ENCODE data around the gene COL23A1. TPM values are rescaled to one million over a fixed set of nuclear protein-coding genes. Genes with fewer than 3 reads are reported as not detected.

The COL23A1 gene
- total and polyA plus RNA-seq, 2 experiments from 2014 or later, result 1.1 to 5.1 TPM

DNA sequence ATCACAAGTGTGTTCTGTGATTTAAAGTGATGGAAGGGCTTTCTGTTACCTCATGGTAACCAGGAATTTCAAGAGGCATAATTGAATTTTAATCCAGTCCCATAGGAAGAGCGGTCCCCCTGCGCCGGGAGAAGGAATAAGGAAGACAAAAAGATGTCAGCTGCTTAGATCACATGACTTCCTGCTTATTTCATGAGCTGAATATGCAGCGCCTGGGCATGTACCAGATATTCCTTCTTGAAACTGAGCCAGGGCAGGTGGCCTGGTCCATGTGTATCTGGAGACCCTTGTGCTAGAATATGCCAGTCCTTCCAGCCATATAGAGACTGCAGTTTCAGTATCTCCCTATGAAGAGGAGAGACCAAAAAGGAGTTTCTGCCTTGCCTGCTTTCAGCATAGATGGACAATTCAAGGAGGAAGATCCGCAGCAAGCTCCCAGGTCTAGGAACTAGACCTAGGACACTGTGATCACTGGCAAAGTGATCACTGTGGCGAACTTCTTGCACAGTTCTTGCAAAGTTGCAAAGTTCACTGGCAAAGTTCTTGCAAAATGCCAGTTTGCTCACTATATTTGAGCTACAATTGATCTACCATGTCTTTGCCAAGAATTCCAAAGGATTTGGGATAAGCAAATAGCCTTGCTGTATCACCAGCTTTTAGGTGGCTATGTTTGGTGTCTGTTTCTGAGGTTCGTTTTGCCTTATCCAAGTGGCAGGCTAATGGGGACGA, 254.7 kb downstream of the COL23A1 start:
- no peak for TF ChIP-seq EZH2 (IDR thresholded peaks at IDR 0.05; ENCODE audit: borderline replicate concordance)
- TF ChIP-seq, protein P1, sequence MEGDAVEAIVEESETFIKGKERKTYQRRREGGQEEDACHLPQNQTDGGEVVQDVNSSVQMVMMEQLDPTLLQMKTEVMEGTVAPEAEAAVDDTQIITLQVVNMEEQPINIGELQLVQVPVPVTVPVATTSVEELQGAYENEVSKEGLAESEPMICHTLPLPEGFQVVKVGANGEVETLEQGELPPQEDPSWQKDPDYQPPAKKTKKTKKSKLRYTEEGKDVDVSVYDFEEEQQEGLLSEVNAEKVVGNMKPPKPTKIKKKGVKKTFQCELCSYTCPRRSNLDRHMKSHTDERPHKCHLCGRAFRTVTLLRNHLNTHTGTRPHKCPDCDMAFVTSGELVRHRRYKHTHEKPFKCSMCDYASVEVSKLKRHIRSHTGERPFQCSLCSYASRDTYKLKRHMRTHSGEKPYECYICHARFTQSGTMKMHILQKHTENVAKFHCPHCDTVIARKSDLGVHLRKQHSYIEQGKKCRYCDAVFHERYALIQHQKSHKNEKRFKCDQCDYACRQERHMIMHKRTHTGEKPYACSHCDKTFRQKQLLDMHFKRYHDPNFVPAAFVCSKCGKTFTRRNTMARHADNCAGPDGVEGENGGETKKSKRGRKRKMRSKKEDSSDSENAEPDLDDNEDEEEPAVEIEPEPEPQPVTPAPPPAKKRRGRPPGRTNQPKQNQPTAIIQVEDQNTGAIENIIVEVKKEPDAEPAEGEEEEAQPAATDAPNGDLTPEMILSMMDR (IDR thresholded peaks at IDR 0.05; ENCODE audit: poor library complexity), result no peak
- no peak for TF ChIP-seq EZH2phosphoT487 (IDR thresholded peaks at IDR 0.05; ENCODE audit: low read depth, severe bottlenecking, unreplicated experiment)
- no peaks in the 10 kb centered on the region for H3K9me3 ChIP-seq (ENCODE audit: low read depth)
- 67% methylated on average over 8 of the region's 8 CpGs for WGBS (ENCODE audit: low lambda C conversion rate, missing lambda C conversion rate)

DNA sequence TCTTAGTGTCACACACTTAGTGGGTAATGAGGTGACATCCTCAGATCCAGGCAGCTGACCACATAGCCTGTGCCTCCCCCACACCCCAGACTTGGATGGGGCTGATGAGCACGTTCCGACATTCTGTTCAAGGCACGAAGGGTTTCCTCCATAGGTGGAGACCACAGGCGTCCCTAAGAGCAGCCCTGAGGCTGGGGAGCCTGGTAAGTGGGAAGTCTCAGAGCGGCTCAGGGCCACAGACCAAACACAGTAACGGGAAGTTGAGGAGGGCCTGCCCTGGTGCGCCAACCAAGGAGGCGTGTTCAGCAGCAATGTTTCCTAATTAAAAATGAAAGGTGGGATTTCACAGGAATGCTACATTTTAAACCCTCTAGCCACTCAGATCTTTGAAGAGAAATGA, 255.3 kb downstream of the COL23A1 start:
- DNase-seq (ENCODE audit: low spot score), result no peak
- Histone ChIP-seq H3K4me1 (ENCODE audit: insufficient read depth) (peaks cover 19% of the 10 kb centered on the region), H3K27ac (no peak overlapping the region), H4K20me1 (ENCODE audit: insufficient read depth, poor library complexity, severe bottlenecking) (no peaks in the 10 kb centered on the region), H3K4me3 (no peak overlapping the region), H2AFZ (no peak overlapping the region), H3K9me3 (ENCODE audit: low read depth) (no peaks in the 10 kb centered on the region), H3K9me2 (replicated peaks; ENCODE audit: insufficient read depth) (no peaks in the 10 kb centered on the region), H3K36me3 (replicated peaks; ENCODE audit: insufficient read depth, low read depth) (no peaks in the 10 kb centered on the region), H3K27me3 (no peaks in the 10 kb centered on the region), H3K79me2 (no peaks in the 10 kb centered on the region), H3K4me2 (no peak overlapping the region)
- no peak for TF ChIP-seq EZH2 (IDR thresholded peaks at IDR 0.05; ENCODE audit: borderline replicate concordance)
- TF ChIP-seq EZH2phosphoT487 (IDR thresholded peaks at IDR 0.05; ENCODE audit: low read depth, severe bottlenecking, unreplicated experiment), result no peak
- TF ChIP-seq, protein P1 (IDR thresholded peaks at IDR 0.05; ENCODE audit: poor library complexity), result no peak
- WGBS (ENCODE audit: low lambda C conversion rate, missing lambda C conversion rate), result 89% methylated on average over 8 of the region's 8 CpGs

More for the DNA sequence above, 254.7 kb downstream of the COL23A1 start:
- H3K4me1 ChIP-seq (ENCODE audit: insufficient read depth), result peaks cover 19% of the 10 kb centered on the region
- no peak for DNase-seq (ENCODE audit: low spot score)
- H2AFZ ChIP-seq, result no peak overlapping the region
- no peak overlapping the region for H3K4me2 ChIP-seq
- no peaks in the 10 kb centered on the region for H4K20me1 ChIP-seq (ENCODE audit: insufficient read depth, poor library complexity, severe bottlenecking)
- no peaks in the 10 kb centered on the region for H3K36me3 ChIP-seq (replicated peaks; ENCODE audit: insufficient read depth, low read depth)
- no peaks in the 10 kb centered on the region for H3K9me2 ChIP-seq (replicated peaks; ENCODE audit: insufficient read depth)
- no peak overlapping the region for H3K27ac ChIP-seq
- H3K27me3 ChIP-seq, result no peaks in the 10 kb centered on the region
- H3K79me2 ChIP-seq, result no peaks in the 10 kb centered on the region
- no peak overlapping the region for H3K4me3 ChIP-seq

GRCh38 chr5:178333821-178334481, 256.2 kb downstream of the COL23A1 start:
- peaks cover 19% of the 10 kb centered on the region for H3K4me1 ChIP-seq (ENCODE audit: insufficient read depth)
- H3K9me3 ChIP-seq (ENCODE audit: low read depth), result no peaks in the 10 kb centered on the region
- no peaks in the 10 kb centered on the region for H3K36me3 ChIP-seq (replicated peaks; ENCODE audit: insufficient read depth, low read depth)
- H3K4me2 ChIP-seq, result no peak overlapping the region
- H3K9me2 ChIP-seq (replicated peaks; ENCODE audit: insufficient read depth), result no peaks in the 10 kb centered on the region
- H2AFZ ChIP-seq, result no peak overlapping the region
- no peak overlapping the region for H3K4me3 ChIP-seq
- no peak for DNase-seq (ENCODE audit: low spot score)
- H3K79me2 ChIP-seq, result no peaks in the 10 kb centered on the region
- WGBS (ENCODE audit: low lambda C conversion rate, missing lambda C conversion rate), result 87% methylated on average over 21 of the region's 21 CpGs
- H3K27ac ChIP-seq, result no peak overlapping the region
- H3K27me3 ChIP-seq, result no peaks in the 10 kb centered on the region
- TF ChIP-seq EZH2 (IDR thresholded peaks at IDR 0.05; ENCODE audit: borderline replicate concordance) (no peak), EZH2phosphoT487 (IDR thresholded peaks at IDR 0.05; ENCODE audit: low read depth, severe bottlenecking, unreplicated experiment) (no peak)
- TF ChIP-seq, protein P1 (IDR thresholded peaks at IDR 0.05; ENCODE audit: poor library complexity), result no peak
- no peaks in the 10 kb centered on the region for H4K20me1 ChIP-seq (ENCODE audit: insufficient read depth, poor library complexity, severe bottlenecking)

All from hepatocyte (in vitro differentiated cells).